Endodermal cell (in vitro differentiated cells): ENCODE results near the gene OR8B8. TPM values are rescaled to one million over a fixed set of nuclear protein-coding genes. Genes with fewer than 3 reads are reported as not detected.

Experiments
- DNase-seq: peaks from one replicate; pipeline ENCODE4 v3.0.0-alpha.2; 2017
- H3K27ac ChIP-seq: 2 replicates; pipeline ENCODE4 v1.5.1; 2013; ENCODE audit warnings: mild to moderate bottlenecking, low read depth, low read length, moderate library complexity
- H3K27me3 ChIP-seq: 2 replicates; pipeline ENCODE4 v1.6.1; 2013; ENCODE audit warnings: mild to moderate bottlenecking, low read length, moderate library complexity; ENCODE audit not compliant: insufficient read depth, control insufficient read depth, poor library complexity, severe bottlenecking
- H3K36me3 ChIP-seq: 2 replicates; pipeline ENCODE4 v1.7.0; 2013; ENCODE audit warnings: mild to moderate bottlenecking, low read length, moderate library complexity; ENCODE audit not compliant: control insufficient read depth, insufficient read depth
- H3K4me1 ChIP-seq: one replicate; pipeline ENCODE4 v1.7.0; 2013; ENCODE audit warnings: low read length; ENCODE audit not compliant: control insufficient read depth, insufficient read depth
- H3K4me3 ChIP-seq: 2 replicates; pipeline ENCODE4 v1.5.1; 2013; ENCODE audit warnings: mild to moderate bottlenecking, low read length, moderate library complexity
- H3K9ac ChIP-seq: 2 replicates; pipeline ENCODE4 v1.6.1; 2013; ENCODE audit warnings: mild to moderate bottlenecking, low read length, moderate library complexity; ENCODE audit not compliant: poor library complexity, severe bottlenecking; ENCODE audit errors: extremely low read depth
- H3K9me3 ChIP-seq: 2 replicates; pipeline ENCODE4 v1.6.1; 2013; ENCODE audit warnings: mild to moderate bottlenecking, low read length, moderate library complexity; ENCODE audit not compliant: control insufficient read depth
- H3K27ac Mint-ChIP-seq: 2 replicates; pipeline ENCODE4 v1.8.0; 2020; ENCODE audit warnings: mixed read lengths
- H3K27me3 Mint-ChIP-seq: 2 replicates; pipeline ENCODE4 v1.8.0; 2021; ENCODE audit warnings: mild to moderate bottlenecking, mixed read lengths; ENCODE audit not compliant: insufficient read depth
- H3K36me3 Mint-ChIP-seq: 2 replicates; pipeline ENCODE4 v1.8.0; 2020; ENCODE audit warnings: low read depth, mixed read lengths
- H3K4me1 Mint-ChIP-seq: 2 replicates; pipeline ENCODE4 v1.8.0; 2020; ENCODE audit warnings: mixed read lengths
- H3K4me3 Mint-ChIP-seq: 2 replicates; pipeline ENCODE4 v1.8.0; 2020; ENCODE audit warnings: mild to moderate bottlenecking, moderate library complexity, mixed read lengths
- H3K9me3 Mint-ChIP-seq: 2 replicates; pipeline ENCODE4 v1.8.0; 2020; ENCODE audit warnings: mild to moderate bottlenecking, mixed read lengths
- CTCF ChIP-seq: fragments of 200-600 bp; sonication (generic); conservative IDR thresholded peaks from 2 replicates; pipeline ENCODE4 v1.5.0; 2021; ENCODE audit warnings: antibody characterized with exemption, mild to moderate bottlenecking
- WGBS, 2 experiments: methylation state at CpG; one replicate each; pipeline versions ENCODE4 v1.1.5 to v1.1.7; 2013; ENCODE audit warnings: missing lambda C conversion rate in 2 of 2, mixed read lengths in 1 of 2; ENCODE audit not compliant: insufficient coverage in 1 of 2, insufficient read length in 1 of 2; 5-methylcytosine and 5-hydroxymethylcytosine counted together
- total RNA-seq, 2 donors: library from RNA; stranded (reverse); fragmentation: NEBNext Ultra II Directional in 1 of 2; extraction: Animal tissue kit (Norgen Biotek cat#: 25700) in 1 of 2; gene quantifications; 2 replicates in 1 of 2; 3 replicates in 1 of 2; pipeline ENCODE4 v1.2.1, GENCODE V29; 2021

The OR8B8 gene
- total RNA-seq, 2 donors from 2014 or later = not detected

- Histone ChIP-seq H3K9ac (no peak overlapping the region), H3K36me3 (no peaks in the 10 kb centered on the region), H3K27me3 (peaks cover 7% of the 10 kb centered on the region), H3K4me1 (no peaks in the 10 kb centered on the region), H3K9me3 (no peaks in the 10 kb centered on the region), H3K27ac (no peak overlapping the region), H3K4me3 (no peak overlapping the region)
- DNase-seq = peak; percentile 59
- WGBS, 2 experiments = 74 to 86% methylated on average over 6 to 9 of the region's 9 CpGs
- H3K4me3 Mint-ChIP-seq = no peak overlapping the region
- no peaks in the 10 kb centered on the region for H3K9me3 Mint-ChIP-seq
- no peaks in the 10 kb centered on the region for H3K27me3 Mint-ChIP-seq
- TF ChIP-seq CTCF = no peak
- H3K36me3 Mint-ChIP-seq = no peaks in the 10 kb centered on the region
- H3K4me1 Mint-ChIP-seq = peaks cover 17% of the 10 kb centered on the region
- peak overlapping the region; percentile 5 for H3K27ac Mint-ChIP-seq
Measured at GRCh38 chr11:124482362-124483147, 37.1 kb upstream of the OR8B8 start.

DNA sequence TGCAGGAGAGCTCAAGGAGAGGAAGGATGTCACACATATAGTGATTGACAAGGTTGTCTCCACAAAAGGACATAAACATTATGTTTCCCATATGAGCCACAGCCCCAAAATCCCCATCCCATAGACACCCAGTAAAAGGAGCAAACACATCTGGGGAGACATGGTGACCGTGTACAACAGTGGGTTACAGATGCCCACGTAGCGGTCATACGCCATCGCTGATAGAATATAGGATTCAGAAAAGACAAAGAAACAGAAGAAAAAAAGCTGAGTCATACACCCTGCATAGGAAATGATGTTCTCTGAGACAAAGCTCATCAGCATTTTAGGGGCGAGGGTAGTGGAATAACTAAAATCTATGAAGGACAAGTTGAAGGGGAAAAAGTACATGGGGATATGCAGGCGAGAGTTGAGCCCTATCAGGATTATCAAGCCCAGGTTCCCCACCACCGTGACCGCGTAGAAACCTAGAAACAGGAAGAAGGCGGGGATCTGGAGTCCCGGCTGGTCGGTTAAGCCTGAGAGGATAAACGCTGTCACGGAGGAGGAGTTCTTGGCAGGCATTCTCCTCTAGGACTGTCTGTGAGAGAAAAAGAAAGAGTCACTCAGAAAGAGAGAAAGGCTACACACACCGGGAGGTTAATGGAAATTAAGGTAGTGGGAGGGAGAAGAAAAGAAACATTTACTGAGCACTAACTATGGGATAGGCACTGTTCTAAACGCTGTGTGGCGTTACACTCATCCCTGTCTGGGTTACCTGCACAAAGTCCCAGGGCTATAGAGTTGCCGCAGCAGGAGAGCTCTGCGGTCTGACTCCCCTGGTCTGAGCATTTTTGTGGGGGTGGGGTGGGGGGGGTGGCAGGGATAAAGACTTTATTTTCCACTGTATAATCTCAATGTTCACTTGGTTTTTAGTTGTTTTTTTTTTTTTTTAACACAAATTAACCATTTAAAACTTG lies 36.1 kb upstream of the OR8B8 start:
- H3K9me3 ChIP-seq = no peaks in the 10 kb centered on the region
- Mint-ChIP-seq H3K27me3 (no peaks in the 10 kb centered on the region), H3K36me3 (no peaks in the 10 kb centered on the region), H3K9me3 (no peaks in the 10 kb centered on the region), H3K4me1 (peaks cover 17% of the 10 kb centered on the region), H3K27ac (peak overlapping the region; percentile 58), H3K4me3 (peak overlapping the region; percentile 45)
- H3K27me3 ChIP-seq = peaks cover under 1% of the 10 kb centered on the region
- no peak for TF ChIP-seq CTCF
- no peaks in the 10 kb centered on the region for H3K36me3 ChIP-seq
- DNase-seq = peak; percentile 79
- H3K9ac ChIP-seq = peak overlapping the region; percentile 36
- H3K27ac ChIP-seq = peak overlapping the region; percentile 16
- H3K4me3 ChIP-seq = peak overlapping the region; percentile 74
- H3K4me1 ChIP-seq = no peaks in the 10 kb centered on the region
- 35 to 37% methylated on average over 14 to 20 of the region's 20 CpGs for WGBS, 2 experiments

DNA sequence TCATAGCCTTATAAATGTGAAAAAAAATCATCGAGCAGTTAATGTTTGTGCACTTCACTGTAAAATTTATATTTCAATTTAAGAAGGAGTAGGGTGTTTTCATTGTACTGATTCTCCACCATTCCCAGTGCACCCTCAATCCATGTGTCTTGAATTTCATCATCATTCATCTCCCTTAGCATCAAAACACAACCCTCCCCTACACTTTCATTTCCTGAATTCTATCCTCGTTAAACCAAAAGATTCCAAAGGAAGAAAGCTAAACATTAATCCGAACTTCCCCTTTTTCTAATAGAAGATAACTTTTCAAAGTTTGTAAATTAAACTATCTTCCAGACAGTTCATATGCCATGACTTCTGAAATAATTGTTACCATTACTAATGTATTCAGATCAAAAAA lies 34.1 kb upstream of the OR8B8 start:
- Mint-ChIP-seq H3K4me3 (no peak overlapping the region), H3K4me1 (peaks cover 35% of the 10 kb centered on the region), H3K9me3 (no peaks in the 10 kb centered on the region), H3K27ac (no peak overlapping the region), H3K36me3 (no peaks in the 10 kb centered on the region), H3K27me3 (peaks cover 2% of the 10 kb centered on the region)
- no peak overlapping the region for H3K27ac ChIP-seq
- no peaks in the 10 kb centered on the region for H3K36me3 ChIP-seq
- WGBS, 2 experiments = 76 to 83% methylated on average over 2 of the region's 3 CpGs
- H3K9me3 ChIP-seq = no peaks in the 10 kb centered on the region
- no peaks in the 10 kb centered on the region for H3K4me1 ChIP-seq
- no peak for DNase-seq
- H3K27me3 ChIP-seq = no peaks in the 10 kb centered on the region
- H3K9ac ChIP-seq = no peak overlapping the region
- H3K4me3 ChIP-seq = no peak overlapping the region
- no peak for TF ChIP-seq CTCF
